Natural killer cell (primary cell): ENCODE data around the gene FFAR4. TPM values are rescaled to one million over a fixed set of nuclear protein-coding genes. Genes with fewer than 3 reads are reported as not detected.
"Not testable (repeated sequence)": the region's sequence is repeated elsewhere in the genome, so short reads cannot be mapped to it uniquely, and the experiment has no call there.

Experiments
- ATAC-seq, 3 donors: fragments of 150-1000 bp in 2 of 3; fragments of 200-7000 bp in 1 of 3; cut with Tn5 transposase; 1 replicate in 1 of 3; 2 replicates in 2 of 3; pipeline ENCODE4 v1.10.0; 2021; ENCODE audit warnings: mild to moderate bottlenecking in 2 of 3, moderate library complexity in 2 of 3
- DNase-seq, 2 donors: peaks; one replicate each; pipeline versions ENCODE4 v3.0.0 to v3.0.0-alpha.2; 2013 to 2021; ENCODE audit warnings: mixed read lengths in 1 of 2
- H3K27ac ChIP-seq: one replicate; pipeline ENCODE4 v1.5.1; 2013; ENCODE audit warnings: mild to moderate bottlenecking, low read length
- H3K27me3 ChIP-seq: one replicate; pipeline ENCODE4 v1.6.1; 2013; ENCODE audit warnings: low read length; ENCODE audit not compliant: control insufficient read depth, insufficient read depth
- H3K36me3 ChIP-seq: one replicate; pipeline ENCODE4 v1.6.1; 2013; ENCODE audit warnings: low read length; ENCODE audit not compliant: control insufficient read depth, insufficient read depth
- H3K4me1 ChIP-seq: one replicate; pipeline ENCODE4 v1.6.1; 2013; ENCODE audit warnings: low read length; ENCODE audit not compliant: control insufficient read depth, insufficient read depth
- H3K4me3 ChIP-seq: one replicate; pipeline ENCODE4 v1.5.1; 2013; ENCODE audit warnings: low read length
- H3K9me3 ChIP-seq: one replicate; pipeline ENCODE4 v1.6.1; 2013; ENCODE audit warnings: low read length; ENCODE audit not compliant: control insufficient read depth, insufficient read depth
- H3K27ac Mint-ChIP-seq, 2 donors: one replicate each; pipeline ENCODE4 v1.8.0; 2022; ENCODE audit warnings: mild to moderate bottlenecking in 2 of 2, mixed read lengths in 2 of 2, moderate library complexity in 1 of 2
- H3K27me3 Mint-ChIP-seq, 2 donors: one replicate each; pipeline ENCODE4 v1.8.0; 2022; ENCODE audit warnings: low read depth in 2 of 2, mixed read lengths in 2 of 2
- H3K36me3 Mint-ChIP-seq: one replicate; pipeline ENCODE4 v1.8.0; 2022; ENCODE audit warnings: mixed read lengths
- H3K4me1 Mint-ChIP-seq, 2 donors: one replicate each; pipeline ENCODE4 v1.8.0; 2022; ENCODE audit warnings: mixed read lengths in 2 of 2
- H3K4me3 Mint-ChIP-seq: one replicate; pipeline ENCODE4 v1.8.0; 2022; ENCODE audit warnings: mild to moderate bottlenecking, moderate library complexity, mixed read lengths
- H3K9me3 Mint-ChIP-seq, 2 donors: one replicate each; pipeline ENCODE4 v1.8.0; 2022; ENCODE audit warnings: mixed read lengths in 2 of 2
- CTCF ChIP-seq: fragments of 200-600 bp; IDR thresholded peaks from one replicate; pipeline ENCODE4 v1.8.0; 2022; ENCODE audit warnings: antibody characterized with exemption
- WGBS: methylation state at CpG from one replicate; pipeline ENCODE4 v1.1.7; 2013; ENCODE audit warnings: missing lambda C conversion rate; ENCODE audit not compliant: insufficient coverage; 5-methylcytosine and 5-hydroxymethylcytosine counted together
- intact Hi-C: fragments of 100-400 bp; cut with micrococcal nuclease; formaldehyde crosslinking; loops from one replicate; pipeline ENCODE4 v1.14.2; 2022
- total RNA-seq, 4 donors: library from RNA; stranded (reverse); fragments of 120-200 nt in 1 of 4; gene quantifications; one replicate each; pipeline versions ENCODE4 v1.2.3 to v1.2.4, GENCODE V29; 2013 to 2022

FFAR4 gene
- total RNA-seq, 3 donors from 2014 or later (not counting 1 experiment from before 2014, with no cell fraction given) = not detected

- Histone ChIP-seq H3K9me3 (no peaks in the 10 kb centered on the region), H3K4me3 (no peak overlapping the region), H3K27ac (no peak overlapping the region), H3K27me3 (no peaks in the 10 kb centered on the region), H3K4me1 (no peaks in the 10 kb centered on the region), H3K36me3 (no peaks in the 10 kb centered on the region)
- no peaks in the 10 kb centered on the region for H3K36me3 Mint-ChIP-seq
- H3K27me3 Mint-ChIP-seq = peaks cover 16 to 21% of the 10 kb centered on the region in 2 donors
- H3K4me1 Mint-ChIP-seq = no peaks in the 10 kb centered on the region
- intact Hi-C loops = no loop called here
- DNase-seq (peak in 1 of 2 donors; percentile 39), ATAC-seq (peak in 1 of 3 donors; percentile 59)
- H3K4me3 Mint-ChIP-seq = no peak overlapping the region
- WGBS = 58% methylated on average over 23 of the region's 23 CpGs
- H3K27ac Mint-ChIP-seq = no peak overlapping the region
- peak; percentile 34 for TF ChIP-seq CTCF
- H3K9me3 Mint-ChIP-seq = no peaks in the 10 kb centered on the region
These were observed 24.8 kb upstream of the FFAR4 start for GRCh38 chr10:93541402-93542357.

- H3K27ac Mint-ChIP-seq = no peak overlapping the region
- no peaks in the 10 kb centered on the region for H3K27me3 ChIP-seq
- H3K27ac ChIP-seq = no peak overlapping the region
- ATAC-seq (no peak), DNase-seq (no peak)
- H3K4me3 ChIP-seq = no peak overlapping the region
- intact Hi-C loops = no loop called here
- no peak for TF ChIP-seq CTCF
- H3K9me3 Mint-ChIP-seq = no peaks in the 10 kb centered on the region
- peaks cover 14 to 21% of the 10 kb centered on the region in 2 donors for H3K27me3 Mint-ChIP-seq
- no peaks in the 10 kb centered on the region for H3K9me3 ChIP-seq
- H3K4me1 Mint-ChIP-seq = no peaks in the 10 kb centered on the region
- no peaks in the 10 kb centered on the region for H3K36me3 ChIP-seq
- no peak overlapping the region for H3K4me3 Mint-ChIP-seq
- no peaks in the 10 kb centered on the region for H3K36me3 Mint-ChIP-seq
- WGBS = 37% methylated on average over 10 of the region's 10 CpGs
- no peaks in the 10 kb centered on the region for H3K4me1 ChIP-seq
These were observed 24.1 kb upstream of the FFAR4 start for GRCh38 chr10:93542358-93542791.

GRCh38 chr10:93546995-93547394 lies 19.5 kb upstream of the FFAR4 start:
- H3K4me3 ChIP-seq, H3K36me3 ChIP-seq, H3K4me3 Mint-ChIP-seq, H3K27me3 Mint-ChIP-seq, ATAC-seq, H3K36me3 Mint-ChIP-seq, H3K27me3 ChIP-seq, H3K27ac ChIP-seq, H3K4me1 ChIP-seq, intact Hi-C loops, H3K4me1 Mint-ChIP-seq, H3K9me3 ChIP-seq, H3K27ac Mint-ChIP-seq, H3K9me3 Mint-ChIP-seq, DNase-seq: not testable (repeated sequence)
- WGBS = 93% methylated on average over 6 of the region's 8 CpGs

GRCh38 chr10:93547522-93547921 lies 18.9 kb upstream of the FFAR4 start:
- no peak for ATAC-seq
- Mint-ChIP-seq H3K4me3 (no peak overlapping the region), H3K27me3 (peaks cover 5 to 9% of the 10 kb centered on the region in 2 donors)

More at GRCh38 chr10:93547522-93547921, 18.9 kb upstream of the FFAR4 start:
- no peaks in the 10 kb centered on the region for H3K4me1 ChIP-seq
- H3K9me3 ChIP-seq = no peaks in the 10 kb centered on the region
- intact Hi-C loops = no loop called here
- H3K36me3 Mint-ChIP-seq = no peaks in the 10 kb centered on the region
- no peak overlapping the region for H3K27ac Mint-ChIP-seq
- no peaks in the 10 kb centered on the region for H3K36me3 ChIP-seq
- no peaks in the 10 kb centered on the region for H3K27me3 ChIP-seq
- no peaks in the 10 kb centered on the region for H3K4me1 Mint-ChIP-seq
- DNase-seq = no peak
- H3K9me3 Mint-ChIP-seq = no peaks in the 10 kb centered on the region
- TF ChIP-seq CTCF = no peak
- H3K4me3 ChIP-seq = no peak overlapping the region
- no peak overlapping the region for H3K27ac ChIP-seq
